GM18907 (cell line): ENCODE results near the gene SORBS1.

Experiments
- ATAC-seq: cut with Tn5 transposase; IDR thresholded peaks from one replicate; pipeline ENCODE4 v1.9.1; 2021; ENCODE audit warnings: mild to moderate bottlenecking, moderate library complexity; ENCODE audit not compliant: unreplicated experiment

The SORBS1 gene

GRCh38 chr10:95416270-95416669 lies 144.9 kb downstream of the SORBS1 start:
- no peak for ATAC-seq

- no peak for ATAC-seq
These were observed 145.5 kb downstream of the SORBS1 start for GRCh38 chr10:95415621-95416031.

- ATAC-seq = no peak
These were observed 146.2 kb downstream of the SORBS1 start for GRCh38 chr10:95414844-95415485.

GRCh38 chr10:95414016-95414830 lies 146.9 kb downstream of the SORBS1 start:
- ATAC-seq = no peak

GRCh38 chr10:95413588-95413987 lies 147.6 kb downstream of the SORBS1 start:
- no peak for ATAC-seq

- ATAC-seq = no peak
These were observed 149.5 kb downstream of the SORBS1 start for GRCh38 chr10:95411635-95412034.

- no peak for ATAC-seq
These were observed 151.9 kb downstream of the SORBS1 start for GRCh38 chr10:95408983-95409873.

GRCh38 chr10:95408148-95408960 lies 152.8 kb downstream of the SORBS1 start:
- ATAC-seq = no peak

GRCh38 chr10:95407546-95407945 lies 153.6 kb downstream of the SORBS1 start:
- no peak for ATAC-seq

- ATAC-seq = no peak
These were observed 154.4 kb downstream of the SORBS1 start for GRCh38 chr10:95406651-95407280.

GRCh38 chr10:95405655-95406054 lies 155.5 kb downstream of the SORBS1 start:
- ATAC-seq = no peak

GRCh38 chr10:95404864-95405263 lies 156.3 kb downstream of the SORBS1 start:
- ATAC-seq = no peak

GRCh38 chr10:95404462-95404858 lies 156.7 kb downstream of the SORBS1 start:
- ATAC-seq = no peak

GRCh38 chr10:95403700-95404461 lies 157.3 kb downstream of the SORBS1 start:
- no peak for ATAC-seq

- ATAC-seq = no peak
These were observed 159.3 kb downstream of the SORBS1 start for GRCh38 chr10:95401704-95402469.

GRCh38 chr10:95400787-95401186 lies 160.4 kb downstream of the SORBS1 start:
- no peak for ATAC-seq

- ATAC-seq = no peak
These were observed 162.0 kb downstream of the SORBS1 start for GRCh38 chr10:95399183-95399582.

GRCh38 chr10:95397747-95398146 lies 163.4 kb downstream of the SORBS1 start:
- no peak for ATAC-seq
